ENCODE results near the gene RAD18.

RAD18 gene

DNA sequence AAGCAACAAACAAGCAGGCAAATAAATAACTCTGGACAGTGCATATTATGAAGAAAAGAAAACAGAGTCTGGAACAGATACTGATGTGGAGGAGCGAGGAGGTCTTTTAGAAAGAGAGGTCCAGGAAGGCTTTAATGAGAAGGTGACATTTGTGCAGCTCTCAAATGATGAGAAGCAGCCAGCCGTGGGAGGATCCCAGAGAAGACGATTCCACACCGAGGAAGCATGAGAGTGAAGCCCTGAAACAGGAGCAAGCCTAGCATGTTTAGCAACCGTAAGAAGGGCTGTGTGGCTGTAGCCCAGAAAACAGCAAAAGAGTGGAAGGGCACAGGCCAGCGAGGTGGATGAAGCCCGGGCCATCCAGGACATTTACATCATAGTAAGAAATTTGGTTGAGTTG lies 93.1 kb downstream of the RAD18 start:
- no peak overlapping the region for H3K4me3 ChIP-seq (ENCODE audit: low read length)
- TF ChIP-seq, protein P1, sequence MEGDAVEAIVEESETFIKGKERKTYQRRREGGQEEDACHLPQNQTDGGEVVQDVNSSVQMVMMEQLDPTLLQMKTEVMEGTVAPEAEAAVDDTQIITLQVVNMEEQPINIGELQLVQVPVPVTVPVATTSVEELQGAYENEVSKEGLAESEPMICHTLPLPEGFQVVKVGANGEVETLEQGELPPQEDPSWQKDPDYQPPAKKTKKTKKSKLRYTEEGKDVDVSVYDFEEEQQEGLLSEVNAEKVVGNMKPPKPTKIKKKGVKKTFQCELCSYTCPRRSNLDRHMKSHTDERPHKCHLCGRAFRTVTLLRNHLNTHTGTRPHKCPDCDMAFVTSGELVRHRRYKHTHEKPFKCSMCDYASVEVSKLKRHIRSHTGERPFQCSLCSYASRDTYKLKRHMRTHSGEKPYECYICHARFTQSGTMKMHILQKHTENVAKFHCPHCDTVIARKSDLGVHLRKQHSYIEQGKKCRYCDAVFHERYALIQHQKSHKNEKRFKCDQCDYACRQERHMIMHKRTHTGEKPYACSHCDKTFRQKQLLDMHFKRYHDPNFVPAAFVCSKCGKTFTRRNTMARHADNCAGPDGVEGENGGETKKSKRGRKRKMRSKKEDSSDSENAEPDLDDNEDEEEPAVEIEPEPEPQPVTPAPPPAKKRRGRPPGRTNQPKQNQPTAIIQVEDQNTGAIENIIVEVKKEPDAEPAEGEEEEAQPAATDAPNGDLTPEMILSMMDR (conservative IDR thresholded peaks at IDR 0.05; ENCODE audit: low read depth, low read length) = no peak
- DNase-seq (ENCODE audit: low read depth) = no peak

DNA sequence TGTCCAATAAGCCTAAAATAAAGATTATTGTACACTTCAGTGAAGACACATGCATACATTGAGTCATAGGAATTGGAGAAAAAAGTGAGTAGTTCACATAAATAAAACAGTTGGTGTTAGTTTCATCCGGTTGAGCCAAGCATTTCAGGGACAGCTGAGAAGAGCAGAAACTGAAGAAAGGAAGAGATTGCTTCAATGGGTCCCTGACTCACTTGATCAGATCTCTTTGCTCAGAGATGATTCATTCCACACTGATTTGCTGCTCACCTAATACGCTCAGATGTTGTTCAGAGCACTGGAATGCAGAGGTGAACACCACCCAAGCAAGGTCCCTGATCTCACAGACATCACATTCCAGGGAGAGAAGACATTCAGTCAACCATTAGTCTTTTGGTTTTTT lies 93.7 kb downstream of the RAD18 start:
- no peak overlapping the region for H3K4me3 ChIP-seq (ENCODE audit: low read length)
- TF ChIP-seq, protein P1 (conservative IDR thresholded peaks at IDR 0.05; ENCODE audit: low read depth, low read length) = no peak
- DNase-seq (ENCODE audit: low read depth) = peak; percentile 68

DNA sequence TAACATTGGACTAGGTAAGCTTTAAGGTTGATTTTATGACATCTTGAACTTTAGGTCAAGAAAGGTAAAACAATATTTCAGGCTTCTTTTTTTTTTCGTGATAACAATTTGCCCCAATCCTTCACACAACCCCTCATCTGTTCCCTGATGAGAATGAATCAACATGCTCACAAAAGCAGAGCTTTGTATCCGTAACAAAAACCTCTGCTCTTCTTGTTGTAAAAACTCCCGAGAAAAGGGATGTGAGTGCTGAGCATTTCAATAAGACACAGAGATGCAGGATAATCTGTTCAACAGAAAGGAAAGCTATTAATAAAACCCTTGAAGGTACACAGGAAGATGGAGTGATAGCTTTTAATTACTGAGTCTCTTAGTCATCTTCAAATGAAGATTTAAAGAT lies 94.3 kb downstream of the RAD18 start:
- TF ChIP-seq, protein P1 (conservative IDR thresholded peaks at IDR 0.05; ENCODE audit: low read depth, low read length) = no peak
- no peak overlapping the region for H3K4me3 ChIP-seq (ENCODE audit: low read length)
- DNase-seq (ENCODE audit: low read depth) = no peak

DNA sequence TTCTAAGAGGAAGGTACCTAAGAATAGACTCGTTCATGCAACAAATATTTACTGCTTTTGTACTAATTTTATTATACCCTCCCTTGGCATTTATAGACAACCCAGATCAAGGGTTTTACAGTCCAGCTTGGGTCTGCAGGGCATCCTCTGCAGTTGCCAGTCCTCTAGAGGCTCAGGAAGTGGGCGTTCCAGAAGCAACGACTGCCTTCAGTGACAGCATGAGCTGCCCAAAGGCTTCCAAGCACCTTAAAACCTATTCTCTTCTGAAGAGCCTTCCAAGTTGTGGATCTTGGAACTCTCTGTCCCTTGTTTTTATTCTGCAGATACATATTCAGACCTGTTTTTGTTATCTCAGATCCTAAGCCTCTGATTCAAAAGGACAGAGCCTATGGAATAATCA lies 95.6 kb downstream of the RAD18 start:
- TF ChIP-seq, protein P1 (conservative IDR thresholded peaks at IDR 0.05; ENCODE audit: low read depth, low read length) = no peak
- DNase-seq (ENCODE audit: low read depth) = no peak

DNA sequence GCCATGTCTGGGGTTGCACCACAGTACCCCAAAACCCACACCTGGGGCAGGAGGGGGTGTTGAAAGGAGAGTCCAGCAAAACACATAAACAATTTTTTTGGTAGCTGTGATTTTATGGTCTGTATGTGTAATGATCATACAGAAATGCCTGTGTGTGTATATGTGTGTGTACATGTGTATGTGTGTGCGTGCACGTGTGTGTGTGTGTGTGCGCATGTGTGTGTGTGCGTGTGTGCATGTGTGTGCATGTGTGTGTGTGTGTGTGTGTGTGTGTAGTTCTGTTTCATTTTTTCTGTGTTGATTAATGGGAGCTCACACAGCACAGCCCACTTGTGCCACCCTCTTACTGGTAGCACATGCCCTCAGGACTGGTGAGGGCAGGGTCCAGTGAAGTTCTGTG lies 97.6 kb downstream of the RAD18 start:
- TF ChIP-seq, protein P1 (conservative IDR thresholded peaks at IDR 0.05; ENCODE audit: low read depth, low read length) = no peak
- no peak for DNase-seq (ENCODE audit: low read depth)

More for the DNA sequence above, 95.6 kb downstream of the RAD18 start:
- H3K4me3 ChIP-seq (ENCODE audit: low read length) = no peak overlapping the region

DNA sequence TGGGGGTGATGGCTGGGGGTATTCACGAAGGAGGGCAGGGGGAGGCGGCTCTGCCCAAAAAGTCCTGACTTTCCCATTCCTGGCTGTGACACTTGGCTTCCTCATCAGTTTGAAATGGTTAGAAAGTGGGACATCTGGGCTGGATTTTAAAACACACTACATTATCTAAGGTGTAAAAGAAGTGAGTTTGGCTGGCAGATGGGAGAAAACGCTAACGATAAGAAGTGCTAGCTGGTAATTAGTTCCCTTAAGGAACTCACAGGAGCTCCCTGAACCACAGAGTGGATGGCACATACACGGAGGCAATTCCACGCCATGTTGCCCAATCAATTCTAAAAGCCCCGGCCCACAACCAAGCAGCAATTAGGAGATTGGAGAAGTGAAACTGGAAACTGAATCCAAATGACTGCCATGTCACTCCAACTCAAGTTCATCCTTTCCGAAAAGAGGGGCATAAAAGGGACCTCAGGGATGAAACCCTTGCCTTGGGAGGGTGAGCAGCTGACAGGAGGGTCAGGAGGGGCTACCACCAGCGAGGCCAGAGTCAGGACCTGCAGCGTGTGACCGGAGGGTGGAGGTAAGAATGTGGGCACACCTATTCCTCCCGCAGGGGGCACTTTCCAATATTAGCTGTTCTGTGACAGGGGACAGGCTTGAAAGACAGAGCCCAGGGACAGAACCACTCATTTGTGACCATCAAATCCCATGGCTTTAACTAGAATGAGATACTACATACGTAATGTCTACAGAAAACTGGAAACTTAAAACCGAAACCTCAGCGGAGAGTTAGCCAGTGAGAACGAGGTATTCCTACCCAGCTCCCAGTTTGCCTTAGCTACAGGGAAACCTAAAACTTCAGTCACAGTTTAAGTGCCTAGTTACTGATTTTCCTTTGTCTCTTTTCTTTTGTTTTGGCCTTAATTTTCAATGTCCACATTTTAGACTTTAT lies 98.6 kb downstream of the RAD18 start:
- no peak for DNase-seq (ENCODE audit: low read depth)
- TF ChIP-seq, protein P1 (conservative IDR thresholded peaks at IDR 0.05; ENCODE audit: low read depth, low read length) = no peak
- no peak overlapping the region for H3K4me3 ChIP-seq (ENCODE audit: low read length)

More for the DNA sequence above, 97.6 kb downstream of the RAD18 start:
- no peak overlapping the region for H3K4me3 ChIP-seq (ENCODE audit: low read length)

DNA sequence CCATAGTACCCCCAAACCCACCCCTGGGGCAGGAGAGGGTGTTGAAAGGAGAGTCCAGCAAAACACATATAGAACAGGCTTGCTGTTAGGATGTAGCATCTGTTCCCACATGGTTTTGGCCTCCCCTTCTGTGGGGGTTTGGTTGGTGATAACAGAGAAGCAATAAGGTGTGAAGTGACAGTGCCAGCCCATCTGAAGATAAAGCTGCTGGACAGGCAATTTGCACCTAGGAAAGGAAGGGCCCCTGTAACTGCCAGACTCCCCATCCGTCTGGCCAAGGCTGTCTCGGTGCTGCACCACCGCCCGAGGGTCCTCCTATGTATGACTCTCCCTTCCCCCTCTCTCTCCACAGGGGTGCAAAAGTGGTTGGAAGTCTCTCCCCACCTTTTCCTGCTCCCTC lies 99.4 kb downstream of the RAD18 start:
- H3K4me3 ChIP-seq (ENCODE audit: low read length) = no peak overlapping the region
- no peak for DNase-seq (ENCODE audit: low read depth)
- TF ChIP-seq, protein P1 (conservative IDR thresholded peaks at IDR 0.05; ENCODE audit: low read depth, low read length) = no peak

Data from retinal pigment epithelial cell (primary cell).